NCI-H2107 treated with DMSO at 0.1 percent for 48 hours (cell line): ENCODE results near the gene DYSF.

Experiments
- DNase-seq: peaks from one replicate; lab custom pipeline; 2025; ENCODE audit not compliant: unreplicated experiment; lab: John Stamatoyannopoulos, UW

Gene DYSF

GRCh38 chr2:71455741-71456569 is 2.6 kb downstream of the DYSF start:
- DNase-seq, result peak; percentile 44

- no peak for DNase-seq
Observed at GRCh38 chr2:71456617-71457016, 3.3 kb downstream of the DYSF start.

- DNase-seq, result no peak
Observed at GRCh38 chr2:71457123-71457915, 4.0 kb downstream of the DYSF start.

- no peak for DNase-seq
Observed at GRCh38 chr2:71457923-71458322, 4.6 kb downstream of the DYSF start.

GRCh38 chr2:71458413-71459083 is 5.2 kb downstream of the DYSF start:
- DNase-seq, result no peak

GRCh38 chr2:71459084-71459431 is 5.7 kb downstream of the DYSF start:
- no peak for DNase-seq

GRCh38 chr2:71460056-71460455 is 6.7 kb downstream of the DYSF start:
- DNase-seq, result no peak

GRCh38 chr2:71460595-71461303 is 7.4 kb downstream of the DYSF start:
- DNase-seq, result no peak

- DNase-seq, result no peak
Observed at GRCh38 chr2:71461304-71461671, 7.9 kb downstream of the DYSF start.

GRCh38 chr2:71462056-71462605 is 8.8 kb downstream of the DYSF start:
- DNase-seq, result no peak

- no peak for DNase-seq
Observed at GRCh38 chr2:71462641-71463341, 9.4 kb downstream of the DYSF start.

- no peak for DNase-seq
Observed at GRCh38 chr2:71463342-71463654, 9.9 kb downstream of the DYSF start.

- no peak for DNase-seq
Observed at GRCh38 chr2:71464389-71464788, 11.0 kb downstream of the DYSF start.

- DNase-seq, result no peak
Observed at GRCh38 chr2:71465356-71465755, 12.0 kb downstream of the DYSF start.

- no peak for DNase-seq
Observed at GRCh38 chr2:71465961-71466300, 12.6 kb downstream of the DYSF start.

- DNase-seq, result peak; percentile 23
Observed at GRCh38 chr2:71466301-71467179, 13.2 kb downstream of the DYSF start.

- DNase-seq, result no peak
Observed at GRCh38 chr2:71467180-71467815, 13.9 kb downstream of the DYSF start.

- no peak for DNase-seq
Observed at GRCh38 chr2:71468279-71469015, 15.1 kb downstream of the DYSF start.
